ENCODE data around the gene BIRC3. TPM values are rescaled to one million over a fixed set of nuclear protein-coding genes. Genes with fewer than 3 reads are reported as not detected.
"Not testable (repeated sequence)": the region's sequence is repeated elsewhere in the genome, so short reads cannot be mapped to it uniquely, and the experiment has no call there.

BIRC3 gene
- total RNA-seq, 3 donors from 2014 or later, result 77.2 to 105 (median 92.4) TPM

DNA sequence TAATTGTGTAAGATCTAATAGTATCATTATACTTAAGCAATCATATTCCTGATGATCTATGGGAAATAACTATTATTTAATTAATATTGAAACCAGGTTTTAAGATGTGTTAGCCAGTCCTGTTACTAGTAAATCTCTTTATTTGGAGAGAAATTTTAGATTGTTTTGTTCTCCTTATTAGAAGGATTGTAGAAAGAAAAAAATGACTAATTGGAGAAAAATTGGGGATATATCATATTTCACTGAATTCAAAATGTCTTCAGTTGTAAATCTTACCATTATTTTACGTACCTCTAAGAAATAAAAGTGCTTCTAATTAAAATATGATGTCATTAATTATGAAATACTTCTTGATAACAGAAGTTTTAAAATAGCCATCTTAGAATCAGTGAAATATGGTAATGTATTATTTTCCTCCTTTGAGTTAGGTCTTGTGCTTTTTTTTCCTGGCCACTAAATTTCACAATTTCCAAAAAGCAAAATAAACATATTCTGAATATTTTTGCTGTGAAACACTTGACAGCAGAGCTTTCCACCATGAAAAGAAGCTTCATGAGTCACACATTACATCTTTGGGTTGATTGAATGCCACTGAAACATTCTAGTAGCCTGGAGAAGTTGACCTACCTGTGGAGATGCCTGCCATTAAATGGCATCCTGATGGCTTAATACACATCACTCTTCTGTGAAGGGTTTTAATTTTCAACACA, 6.4 kb downstream of the BIRC3 start:
- Mint-ChIP-seq H3K4me1 (ENCODE audit: low read depth) (peaks cover 56% of the 10 kb centered on the region), H3K36me3 (ENCODE audit: insufficient read depth) (peaks cover 51% of the 10 kb centered on the region), H3K27me3 (ENCODE audit: low read depth) (no peaks in the 10 kb centered on the region), H3K4me3 (no peak overlapping the region), H3K9me3 (no peaks in the 10 kb centered on the region)
- ATAC-seq, result no peak
- DNase-seq, result no peak

DNA sequence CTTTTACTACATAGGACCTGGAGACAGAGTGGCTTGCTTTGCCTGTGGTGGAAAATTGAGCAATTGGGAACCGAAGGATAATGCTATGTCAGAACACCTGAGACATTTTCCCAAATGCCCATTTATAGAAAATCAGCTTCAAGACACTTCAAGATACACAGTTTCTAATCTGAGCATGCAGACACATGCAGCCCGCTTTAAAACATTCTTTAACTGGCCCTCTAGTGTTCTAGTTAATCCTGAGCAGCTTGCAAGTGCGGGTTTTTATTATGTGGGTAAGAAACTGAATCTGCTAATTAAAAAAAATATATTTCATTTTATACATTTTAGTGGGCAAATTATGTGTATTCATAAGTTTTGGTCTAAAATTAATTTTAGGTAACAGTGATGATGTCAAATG, 7.8 kb downstream of the BIRC3 start:
- Mint-ChIP-seq H3K9me3 (no peaks in the 10 kb centered on the region), H3K4me1 (ENCODE audit: low read depth) (peaks cover 54% of the 10 kb centered on the region), H3K4me3 (no peak overlapping the region), H3K36me3 (ENCODE audit: insufficient read depth) (peaks cover 56% of the 10 kb centered on the region), H3K27me3 (ENCODE audit: low read depth) (no peaks in the 10 kb centered on the region)
- no peak for ATAC-seq
- DNase-seq, result no peak

DNA sequence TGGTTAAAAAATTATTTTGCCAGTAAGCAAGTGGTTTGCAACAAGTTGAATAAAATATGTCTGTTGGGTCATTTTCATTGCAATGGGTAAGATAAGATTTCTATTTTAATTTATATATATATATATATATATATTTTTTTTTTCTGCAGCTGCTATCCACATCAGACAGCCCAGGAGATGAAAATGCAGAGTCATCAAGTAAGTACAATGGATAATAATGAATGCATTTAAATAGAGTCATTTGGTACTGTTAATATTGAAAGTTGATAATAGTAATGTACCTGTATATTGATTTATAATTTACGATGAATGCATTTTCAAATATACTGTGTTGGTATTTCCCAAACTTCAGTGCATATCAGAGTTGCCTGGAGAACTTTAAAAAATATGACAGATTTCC, 11.5 kb downstream of the BIRC3 start:
- DNase-seq (no peak), ATAC-seq (no peak)
- Mint-ChIP-seq H3K4me3 (no peak overlapping the region), H3K4me1 (ENCODE audit: low read depth) (peaks cover 41% of the 10 kb centered on the region), H3K36me3 (ENCODE audit: insufficient read depth) (peaks cover 52% of the 10 kb centered on the region), H3K27me3 (ENCODE audit: low read depth) (no peaks in the 10 kb centered on the region), H3K9me3 (no peaks in the 10 kb centered on the region)

DNA sequence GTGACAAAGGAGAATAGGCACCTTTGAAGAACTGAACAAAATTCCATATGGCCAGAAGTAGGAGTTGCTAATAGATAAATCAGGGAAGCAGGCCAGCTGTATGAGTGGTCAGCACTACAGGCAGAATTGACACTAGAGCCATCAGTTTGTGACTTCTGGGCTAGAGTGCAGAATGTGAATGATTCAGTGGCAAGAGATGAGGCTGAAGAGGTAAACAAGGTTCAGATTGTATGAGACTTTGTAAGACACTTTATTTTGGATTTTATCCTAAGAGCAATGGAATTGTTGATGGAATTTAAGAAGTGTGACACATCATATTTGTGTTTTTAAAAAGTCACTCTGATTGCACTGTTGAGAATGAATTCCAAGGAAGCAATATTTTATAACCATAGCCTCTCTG, 12.9 kb downstream of the BIRC3 start:
- Mint-ChIP-seq H3K4me3 (no peak overlapping the region), H3K36me3 (ENCODE audit: insufficient read depth) (peaks cover 47% of the 10 kb centered on the region), H3K27me3 (ENCODE audit: low read depth) (no peaks in the 10 kb centered on the region), H3K4me1 (ENCODE audit: low read depth) (peaks cover 29% of the 10 kb centered on the region), H3K9me3 (no peaks in the 10 kb centered on the region)
- ATAC-seq (no peak), DNase-seq (no peak)

DNA sequence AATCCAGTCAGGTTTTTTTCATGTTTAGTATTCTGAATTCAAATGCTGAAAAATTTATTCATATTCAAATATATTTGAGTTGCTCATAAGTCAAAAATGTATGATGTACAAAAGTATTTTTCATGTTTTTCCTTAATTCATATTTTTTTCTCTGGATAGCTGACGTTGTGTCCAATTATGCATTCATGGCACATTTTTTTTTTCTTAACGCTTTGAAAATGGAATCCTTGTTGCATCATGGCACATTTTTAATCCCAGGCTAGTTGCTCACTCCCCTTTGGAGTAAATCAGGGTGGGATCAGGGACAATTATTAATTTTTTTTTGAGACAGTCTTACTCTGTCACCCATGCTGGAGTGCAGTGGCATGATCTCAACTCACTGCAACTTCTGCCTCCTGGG, 14.1 kb downstream of the BIRC3 start:
- ATAC-seq, result no peak
- Mint-ChIP-seq H3K4me1 (ENCODE audit: low read depth) (peaks cover 25% of the 10 kb centered on the region), H3K4me3 (no peak overlapping the region), H3K36me3 (ENCODE audit: insufficient read depth) (peaks cover 44% of the 10 kb centered on the region), H3K9me3 (no peaks in the 10 kb centered on the region), H3K27me3 (ENCODE audit: low read depth) (no peaks in the 10 kb centered on the region)
- no peak for DNase-seq

DNA sequence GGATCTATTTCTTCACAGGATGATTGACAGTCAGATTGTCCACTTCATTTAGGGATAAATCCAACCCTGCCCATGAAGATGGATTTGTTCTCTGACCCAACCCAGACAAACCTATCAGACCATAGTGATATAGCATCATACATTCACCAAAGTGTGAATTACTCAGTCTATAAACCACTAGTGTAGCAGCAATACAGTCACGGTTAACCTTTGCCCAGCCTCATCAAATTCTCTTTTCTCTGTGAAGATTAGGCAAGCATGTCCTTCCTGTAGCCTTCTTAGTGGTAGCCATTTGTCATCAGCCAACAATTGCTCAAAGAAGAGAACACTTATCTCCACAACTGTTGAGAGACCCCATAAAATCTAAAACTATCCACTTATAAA, 15.3 kb downstream of the BIRC3 start:
- H3K4me1 Mint-ChIP-seq (ENCODE audit: low read depth), result peaks cover 20% of the 10 kb centered on the region
- H3K36me3 Mint-ChIP-seq (ENCODE audit: insufficient read depth), result peaks cover 42% of the 10 kb centered on the region
- H3K9me3 Mint-ChIP-seq, result no peaks in the 10 kb centered on the region
- ATAC-seq, result peak; percentile 43 to 54
- DNase-seq, result no peak
- H3K4me3 Mint-ChIP-seq, result no peak overlapping the region
- H3K27me3 Mint-ChIP-seq (ENCODE audit: low read depth), result no peaks in the 10 kb centered on the region

DNA sequence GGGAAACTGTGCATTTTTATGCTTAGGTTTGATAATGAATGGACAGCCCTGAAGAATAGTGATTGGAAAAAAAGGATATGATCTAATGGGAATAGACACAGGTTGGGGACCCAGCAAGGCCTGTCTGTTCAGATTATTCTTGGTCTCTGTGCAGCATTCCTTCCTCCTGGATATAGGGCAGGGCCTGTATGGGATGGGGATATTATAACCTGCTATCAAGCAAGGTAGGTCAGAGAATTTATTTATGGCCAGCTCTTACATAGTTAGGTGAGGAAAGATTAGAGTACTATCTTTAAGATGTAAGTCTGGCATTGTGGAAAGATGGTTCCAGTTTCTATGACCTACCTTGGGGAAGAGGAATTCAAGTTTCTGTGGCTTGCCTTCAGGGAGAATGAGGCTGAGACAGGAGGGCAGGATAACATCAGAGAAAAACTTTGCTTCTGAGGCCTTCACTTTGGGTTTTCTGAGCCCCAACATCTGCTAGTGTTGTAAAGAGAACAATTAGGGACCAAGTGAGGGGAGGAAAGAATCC, 21.3 kb downstream of the BIRC3 start:
- Mint-ChIP-seq H3K27me3 (ENCODE audit: low read depth) (no peaks in the 10 kb centered on the region), H3K9me3 (no peaks in the 10 kb centered on the region), H3K4me1 (ENCODE audit: low read depth) (peaks cover 21% of the 10 kb centered on the region), H3K4me3 (no peak overlapping the region), H3K36me3 (ENCODE audit: insufficient read depth) (peaks cover 23% of the 10 kb centered on the region)
- no peak for DNase-seq
- no peak for ATAC-seq

DNA sequence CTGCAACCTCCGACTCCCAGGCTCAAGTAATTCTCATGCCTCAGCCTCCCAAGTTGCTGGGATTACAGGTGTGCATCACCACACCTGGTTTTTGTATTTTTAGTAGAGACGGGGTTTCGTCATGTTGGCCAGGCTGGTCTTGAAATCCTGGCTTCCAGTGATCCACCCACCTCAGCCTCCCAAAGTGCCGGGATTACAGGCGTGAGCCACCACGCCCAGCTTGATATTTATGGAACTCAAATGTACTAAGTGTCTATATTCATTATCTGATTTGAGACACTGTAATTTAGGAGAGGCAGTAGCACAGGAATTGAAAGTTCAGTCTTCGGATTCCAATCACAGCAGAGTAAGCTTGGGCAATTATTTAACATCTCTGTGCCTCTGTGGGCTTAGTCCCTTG, 24.0 kb downstream of the BIRC3 start:
- H3K9me3 Mint-ChIP-seq, result not testable (repeated sequence)
- H3K4me1 Mint-ChIP-seq (ENCODE audit: low read depth), result peaks cover 36% of the 10 kb centered on the region

DNA sequence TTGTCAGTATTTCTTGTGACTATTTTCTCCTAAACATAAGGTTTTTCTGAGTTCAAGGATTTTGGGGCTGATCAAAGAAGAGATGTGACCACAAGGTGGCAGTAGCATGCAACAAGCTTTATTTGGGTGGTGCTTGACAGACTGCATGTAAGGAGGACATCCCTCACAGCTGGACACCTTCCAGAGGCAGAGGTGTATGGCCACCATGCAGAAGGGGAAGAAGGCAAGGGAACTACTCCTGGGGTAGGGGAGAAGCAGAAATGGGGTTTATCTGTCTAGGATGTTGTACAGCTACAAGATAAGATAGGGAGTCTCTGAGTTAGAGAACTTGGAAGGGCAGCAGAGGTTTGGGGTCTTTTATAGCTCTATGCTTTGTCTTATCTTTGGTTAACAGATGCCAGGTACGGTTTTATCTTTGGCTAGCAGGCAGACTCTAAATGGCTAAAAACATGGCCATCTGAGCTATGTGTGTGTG, 24.6 kb downstream of the BIRC3 start:
- no peaks in the 10 kb centered on the region for H3K27me3 Mint-ChIP-seq (ENCODE audit: low read depth)
- DNase-seq (peak; percentile 65), ATAC-seq (peak; percentile 32 to 49)
- H3K9me3 Mint-ChIP-seq, result no peaks in the 10 kb centered on the region
- H3K4me3 Mint-ChIP-seq, result no peak overlapping the region
- peaks cover 39% of the 10 kb centered on the region for H3K4me1 Mint-ChIP-seq (ENCODE audit: low read depth)
- H3K36me3 Mint-ChIP-seq (ENCODE audit: insufficient read depth), result peaks cover 17% of the 10 kb centered on the region

More for the DNA sequence above, 24.0 kb downstream of the BIRC3 start:
- H3K4me3 Mint-ChIP-seq; ATAC-seq; DNase-seq; H3K27me3 Mint-ChIP-seq (ENCODE audit: low read depth): not testable (repeated sequence)
- peaks cover 19% of the 10 kb centered on the region for H3K36me3 Mint-ChIP-seq (ENCODE audit: insufficient read depth)

DNA sequence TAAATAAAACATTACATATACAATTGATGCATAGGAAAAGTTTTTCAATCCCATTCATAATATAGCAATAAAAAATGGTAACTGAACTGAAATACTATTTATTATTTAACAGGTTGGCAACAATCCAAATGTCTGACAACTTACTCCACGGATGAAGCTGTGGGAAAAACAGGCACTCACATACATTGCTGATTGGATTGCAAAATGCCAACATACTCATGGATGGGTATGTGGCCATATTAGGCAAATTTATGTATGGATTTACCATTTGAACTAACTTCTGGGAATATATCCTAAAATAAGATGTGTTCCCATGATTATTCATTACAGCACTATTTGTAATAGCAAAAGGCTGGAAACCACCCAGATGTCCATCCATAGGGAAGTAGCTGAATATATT, 26.5 kb downstream of the BIRC3 start:
- no peak for DNase-seq
- no peaks in the 10 kb centered on the region for H3K27me3 Mint-ChIP-seq (ENCODE audit: low read depth)
- peaks cover 45% of the 10 kb centered on the region for H3K4me1 Mint-ChIP-seq (ENCODE audit: low read depth)
- H3K36me3 Mint-ChIP-seq (ENCODE audit: insufficient read depth), result peaks cover 5% of the 10 kb centered on the region
- H3K9me3 Mint-ChIP-seq, result no peaks in the 10 kb centered on the region
- no peak overlapping the region for H3K4me3 Mint-ChIP-seq
- no peak for ATAC-seq

DNA sequence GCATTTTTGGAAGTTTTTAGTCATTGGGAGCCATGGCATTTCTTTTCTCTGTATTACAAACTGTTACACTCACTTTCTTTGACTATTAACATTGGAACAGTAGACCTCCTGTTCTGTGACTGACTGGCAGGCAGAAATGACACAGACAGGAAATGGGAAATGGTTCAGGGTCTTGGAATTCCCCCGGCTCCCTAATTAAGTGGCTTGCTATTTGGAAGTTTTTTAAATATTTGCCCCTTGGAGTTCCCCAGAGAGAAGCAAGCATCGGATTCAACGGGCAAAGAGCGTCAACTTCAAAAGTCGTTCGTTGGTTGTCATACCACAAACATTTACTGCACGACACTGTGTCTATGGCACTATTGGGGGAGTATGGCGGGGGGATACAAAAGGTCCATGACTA, 28.6 kb downstream of the BIRC3 start:
- H3K4me3 Mint-ChIP-seq, result peak overlapping the region; percentile 98

DNA sequence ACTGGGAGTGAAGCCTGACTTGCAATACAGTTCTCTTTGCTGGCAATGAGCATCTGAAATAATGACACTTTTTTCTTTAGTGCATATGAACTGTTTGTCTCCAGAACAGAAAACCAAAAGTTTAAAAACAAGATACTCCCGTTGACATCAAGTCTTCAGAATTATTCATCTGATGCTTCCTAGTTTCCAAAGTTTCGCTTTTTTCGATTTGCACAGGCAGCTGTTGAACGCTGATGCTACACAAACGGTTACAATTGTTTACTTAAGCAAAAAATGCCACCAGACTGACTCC, 29.1 kb downstream of the BIRC3 start:
- no peak for DNase-seq
- Mint-ChIP-seq H3K27me3 (ENCODE audit: low read depth) (no peaks in the 10 kb centered on the region), H3K9me3 (no peaks in the 10 kb centered on the region), H3K4me3 (peak overlapping the region; percentile 98), H3K36me3 (ENCODE audit: insufficient read depth) (peaks cover 11% of the 10 kb centered on the region), H3K4me1 (ENCODE audit: low read depth) (peaks cover 44% of the 10 kb centered on the region)
- ATAC-seq, result no peak

More for the DNA sequence above, 28.6 kb downstream of the BIRC3 start:
- Mint-ChIP-seq H3K4me1 (ENCODE audit: low read depth) (peaks cover 44% of the 10 kb centered on the region), H3K27me3 (ENCODE audit: low read depth) (no peaks in the 10 kb centered on the region), H3K9me3 (no peaks in the 10 kb centered on the region), H3K36me3 (ENCODE audit: insufficient read depth) (peaks cover 8% of the 10 kb centered on the region)
- ATAC-seq (no peak), DNase-seq (no peak)

DNA sequence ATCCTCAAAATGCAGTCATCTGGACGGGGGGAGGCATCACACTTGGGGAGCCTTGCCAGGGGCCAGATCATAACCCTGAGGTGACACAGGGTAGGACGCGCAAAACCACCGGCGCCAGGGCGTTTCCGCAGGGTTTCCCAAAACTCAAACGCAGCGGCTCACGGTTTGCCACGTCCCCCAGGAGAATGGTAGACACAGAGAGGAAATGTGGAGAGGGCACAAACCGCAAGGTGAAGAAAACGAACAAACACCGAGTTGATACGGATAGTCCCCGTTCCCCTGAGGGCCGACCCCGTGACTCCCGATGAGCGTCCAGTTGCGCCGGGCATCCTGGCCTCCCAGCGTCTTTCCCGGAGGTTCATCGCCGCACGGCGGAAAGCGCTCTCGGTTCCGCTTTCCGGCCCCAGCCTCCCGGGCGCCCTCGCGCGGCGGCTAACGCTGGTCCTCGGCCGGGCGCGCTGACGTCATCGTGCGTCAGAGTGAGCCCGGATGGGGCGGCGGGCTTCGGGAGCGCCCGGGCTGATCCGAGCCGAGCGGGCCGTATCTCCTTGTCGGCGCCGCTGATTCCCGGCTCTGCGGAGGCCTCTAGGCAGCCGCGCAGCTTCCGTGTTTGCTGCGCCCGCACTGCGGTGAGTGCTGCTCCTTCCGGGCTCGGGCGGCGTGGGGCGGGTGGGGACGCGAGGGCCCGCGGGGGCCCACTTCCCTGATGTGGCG, 29.6 kb downstream of the BIRC3 start, which contains the start of gene BIRC2:
Gene BIRC2, plus strand, starts transcription at position 467 of the 714 bp plus-strand sequence. CDS start 2,641 bp downstream, outside the sequence.
- Mint-ChIP-seq H3K4me1 (ENCODE audit: low read depth) (peaks cover 44% of the 10 kb centered on the region), H3K4me3 (peak within 1 kb of the TSS; percentile 98), H3K27me3 (ENCODE audit: low read depth) (no peaks in the 10 kb centered on the region), H3K9me3 (no peaks in the 10 kb centered on the region), H3K36me3 (ENCODE audit: insufficient read depth) (peaks cover 15% of the 10 kb centered on the region)
- DNase-seq (peak; percentile 94), ATAC-seq (peak; percentile 92 to 95)

DNA sequence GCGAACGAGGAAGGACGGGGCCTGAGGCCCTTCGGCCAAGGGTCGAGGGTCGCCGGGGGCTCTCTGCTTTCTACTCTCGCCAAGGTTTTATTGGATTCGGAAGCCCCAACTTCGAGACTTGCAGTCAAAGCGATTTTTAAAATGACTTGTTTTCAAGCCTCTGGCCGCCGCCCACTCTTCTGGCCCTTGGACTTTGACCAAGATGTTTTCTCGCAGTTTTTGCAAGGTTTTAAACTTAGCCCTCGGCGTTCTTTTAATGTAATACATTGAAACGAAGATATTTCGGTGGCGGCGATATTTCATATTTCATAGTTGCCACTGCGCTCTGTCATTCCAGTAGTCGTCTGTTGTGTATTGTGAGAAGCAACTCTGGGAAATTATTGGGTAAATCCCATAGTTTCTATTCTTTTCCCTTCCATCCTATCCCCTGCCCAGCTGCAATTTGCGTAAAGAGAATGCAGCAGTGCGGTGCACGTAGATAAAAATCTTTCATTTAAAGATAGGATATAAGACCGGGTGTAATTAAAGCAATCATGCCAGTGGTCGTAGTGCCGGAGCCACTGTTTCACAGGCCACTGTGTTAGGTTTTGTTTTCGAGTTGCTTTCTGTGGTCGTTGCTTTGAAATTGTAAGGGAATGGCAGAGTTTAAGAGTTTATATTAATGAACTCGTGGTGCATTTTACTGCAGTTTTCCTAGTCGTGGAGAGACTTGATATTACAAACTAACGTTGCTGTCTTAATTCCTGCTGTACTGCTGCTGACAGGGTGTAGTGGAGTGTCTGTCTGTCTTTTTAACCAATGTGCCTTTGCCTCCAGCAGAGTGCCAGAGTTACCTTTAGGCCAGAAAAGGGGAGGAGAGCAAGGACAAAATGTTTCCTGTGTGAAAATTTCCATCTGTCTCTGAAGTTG, 30.4 kb downstream of the BIRC3 start:
- ATAC-seq (peak in 1 of 2 donors; percentile 6), DNase-seq (no peak)
- Mint-ChIP-seq H3K36me3 (ENCODE audit: insufficient read depth) (peaks cover 18% of the 10 kb centered on the region), H3K4me3 (peak overlapping the region; percentile 98), H3K27me3 (ENCODE audit: low read depth) (no peaks in the 10 kb centered on the region), H3K4me1 (ENCODE audit: low read depth) (peaks cover 42% of the 10 kb centered on the region), H3K9me3 (no peaks in the 10 kb centered on the region)
